OCI-LY3 (cell line): Measurements from ENCODE around the gene REEP1.
"Not testable (repeated sequence)": the region's sequence is repeated elsewhere in the genome, so short reads cannot be mapped to it uniquely, and the experiment has no call there.

ENCODE experiments used
- H2AFZ ChIP-seq: fragments of 200-600, 300-600 bp; shearing (Covaris generic); 2 replicates; pipeline ENCODE4 v1.6.0; 2014; ENCODE audit warnings: antibody characterized with exemption, low read depth, low read length
- H3K27ac ChIP-seq: fragments of 200-600, 300-600 bp; sonication (generic); 2 replicates; pipeline ENCODE4 v1.5.1; 2014; ENCODE audit warnings: mild to moderate bottlenecking, low read length, moderate library complexity, mixed read lengths
- H3K27me3 ChIP-seq: fragments of 200-600, 300-600 bp; sonication (generic); 2 replicates; pipeline ENCODE4 v1.6.1; 2014; ENCODE audit warnings: low read depth, low read length, mixed read lengths
- H3K36me3 ChIP-seq: fragments of 200-600, 300-600 bp; sonication (generic); replicated peaks from 2 replicates; pipeline ENCODE3; 2014; ENCODE audit warnings: low read depth, low read length, mixed read lengths
- H3K4me1 ChIP-seq: fragments of 300-600, 200-600 bp; sonication (generic); 2 replicates; pipeline ENCODE4 v1.6.1; 2014; ENCODE audit warnings: low read length, mixed read lengths
- H3K4me2 ChIP-seq: fragments of 200-600, 300-600 bp; sonication (generic); 2 replicates; pipeline ENCODE4 v1.6.1; 2014; ENCODE audit warnings: low read length, mixed read lengths
- H3K4me3 ChIP-seq: fragments of 300-600, 200-600 bp; sonication (generic); 2 replicates; pipeline ENCODE4 v1.5.1; 2014; ENCODE audit warnings: antibody characterized with exemption, mild to moderate bottlenecking, low read length, moderate library complexity
- H3K79me2 ChIP-seq: fragments of 300-600, 200-600 bp; shearing (Covaris generic); 2 replicates; pipeline ENCODE4 v1.6.1; 2014; ENCODE audit warnings: mild to moderate bottlenecking, low read length, mixed read lengths
- H3K9ac ChIP-seq: fragments of 300-600, 200-600 bp; shearing (Covaris generic); 2 replicates; pipeline ENCODE4 v1.6.0; 2014; ENCODE audit warnings: mild to moderate bottlenecking, low read length, moderate library complexity
- H3K9me3 ChIP-seq: fragments of 200-600, 300-600 bp; shearing (Covaris generic); 2 replicates; pipeline ENCODE4 v1.6.1; 2014; ENCODE audit warnings: low read length, mixed read lengths; ENCODE audit not compliant: insufficient read depth
- H4K20me1 ChIP-seq: fragments of 200-600, 300-600 bp; sonication (generic); 2 replicates; pipeline ENCODE4 v1.6.1; 2016; ENCODE audit warnings: low read length, mixed read lengths; ENCODE audit not compliant: insufficient read depth
- EZH2phosphoT487 ChIP-seq: fragments of 200-600 bp; shearing (Covaris generic); IDR thresholded peaks from 2 replicates; pipeline ENCODE4 v1.6.1; 2018; ENCODE audit warnings: antibody characterized with exemption, mixed run types, low read depth
- TF ChIP-seq, protein P1 (sequence below): fragments of 200-600, 300-600 bp; sonication (generic); IDR thresholded peaks from 2 replicates; pipeline ENCODE4 v1.5.1; 2014; ENCODE audit warnings: antibody characterized with exemption, low read length, low read depth

Gene REEP1

DNA sequence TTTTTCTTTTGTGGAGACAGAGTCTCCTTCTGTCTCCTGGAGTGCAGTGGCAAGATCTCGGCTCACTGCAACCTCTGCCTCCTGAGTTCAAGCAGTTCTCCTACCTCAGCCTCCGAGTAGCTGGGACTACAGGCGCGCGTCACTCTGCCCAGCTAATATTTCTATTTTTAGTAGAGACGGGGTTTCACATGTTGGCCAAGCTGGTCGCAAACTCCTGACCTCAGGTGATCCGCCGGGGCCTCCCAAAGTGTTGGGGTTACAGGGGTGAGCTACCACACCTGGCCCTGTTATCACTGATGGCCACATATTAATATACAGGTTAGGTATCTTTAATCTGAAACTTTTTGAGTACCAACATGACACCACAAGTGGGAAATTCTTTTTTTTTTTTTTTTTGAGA, 134.7 kb downstream of the REEP1 start:
- Histone ChIP-seq H3K9ac (no peak overlapping the region), H3K27me3 (no peaks in the 10 kb centered on the region), H3K79me2 (peaks cover 48% of the 10 kb centered on the region), H3K4me1 (peaks cover 9% of the 10 kb centered on the region), H3K4me2 (no peak overlapping the region), H3K27ac (no peak overlapping the region), H3K9me3 (no peaks in the 10 kb centered on the region), H2AFZ (no peak overlapping the region), H3K4me3 (no peak overlapping the region), H4K20me1 (no peaks in the 10 kb centered on the region), H3K36me3 (peaks cover 6% of the 10 kb centered on the region)
- TF ChIP-seq EZH2phosphoT487: no peak
- TF ChIP-seq, protein P1, sequence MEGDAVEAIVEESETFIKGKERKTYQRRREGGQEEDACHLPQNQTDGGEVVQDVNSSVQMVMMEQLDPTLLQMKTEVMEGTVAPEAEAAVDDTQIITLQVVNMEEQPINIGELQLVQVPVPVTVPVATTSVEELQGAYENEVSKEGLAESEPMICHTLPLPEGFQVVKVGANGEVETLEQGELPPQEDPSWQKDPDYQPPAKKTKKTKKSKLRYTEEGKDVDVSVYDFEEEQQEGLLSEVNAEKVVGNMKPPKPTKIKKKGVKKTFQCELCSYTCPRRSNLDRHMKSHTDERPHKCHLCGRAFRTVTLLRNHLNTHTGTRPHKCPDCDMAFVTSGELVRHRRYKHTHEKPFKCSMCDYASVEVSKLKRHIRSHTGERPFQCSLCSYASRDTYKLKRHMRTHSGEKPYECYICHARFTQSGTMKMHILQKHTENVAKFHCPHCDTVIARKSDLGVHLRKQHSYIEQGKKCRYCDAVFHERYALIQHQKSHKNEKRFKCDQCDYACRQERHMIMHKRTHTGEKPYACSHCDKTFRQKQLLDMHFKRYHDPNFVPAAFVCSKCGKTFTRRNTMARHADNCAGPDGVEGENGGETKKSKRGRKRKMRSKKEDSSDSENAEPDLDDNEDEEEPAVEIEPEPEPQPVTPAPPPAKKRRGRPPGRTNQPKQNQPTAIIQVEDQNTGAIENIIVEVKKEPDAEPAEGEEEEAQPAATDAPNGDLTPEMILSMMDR: no peak

DNA sequence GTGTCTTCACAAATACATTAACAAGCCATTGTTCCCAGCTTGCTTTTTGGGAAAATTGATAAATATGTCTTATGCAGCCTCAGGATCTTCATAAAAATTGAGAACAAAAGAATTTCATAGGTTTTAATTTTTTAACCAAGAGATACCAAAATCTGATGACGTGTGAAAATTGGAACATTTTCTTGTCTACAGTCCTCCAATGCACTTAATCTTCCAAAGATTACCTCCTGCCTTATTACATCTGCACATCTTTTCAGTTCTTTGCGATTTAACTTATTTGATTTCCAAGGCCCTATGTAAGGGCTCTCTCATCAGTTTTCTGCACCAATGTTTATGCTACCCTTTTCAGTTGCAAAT, 135.1 kb downstream of the REEP1 start:
- no peak overlapping the region for H3K4me3 ChIP-seq
- H3K9ac ChIP-seq: no peak overlapping the region
- no peak overlapping the region for H2AFZ ChIP-seq
- TF ChIP-seq, protein P1: no peak
- TF ChIP-seq EZH2phosphoT487: no peak
- H3K27ac ChIP-seq: no peak overlapping the region
- H3K4me1 ChIP-seq: peaks cover 9% of the 10 kb centered on the region
- H3K27me3 ChIP-seq: no peaks in the 10 kb centered on the region
- H4K20me1 ChIP-seq: no peaks in the 10 kb centered on the region
- H3K79me2 ChIP-seq: peaks cover 48% of the 10 kb centered on the region
- no peak overlapping the region for H3K4me2 ChIP-seq
- peaks cover 6% of the 10 kb centered on the region for H3K36me3 ChIP-seq
- H3K9me3 ChIP-seq: no peaks in the 10 kb centered on the region

DNA sequence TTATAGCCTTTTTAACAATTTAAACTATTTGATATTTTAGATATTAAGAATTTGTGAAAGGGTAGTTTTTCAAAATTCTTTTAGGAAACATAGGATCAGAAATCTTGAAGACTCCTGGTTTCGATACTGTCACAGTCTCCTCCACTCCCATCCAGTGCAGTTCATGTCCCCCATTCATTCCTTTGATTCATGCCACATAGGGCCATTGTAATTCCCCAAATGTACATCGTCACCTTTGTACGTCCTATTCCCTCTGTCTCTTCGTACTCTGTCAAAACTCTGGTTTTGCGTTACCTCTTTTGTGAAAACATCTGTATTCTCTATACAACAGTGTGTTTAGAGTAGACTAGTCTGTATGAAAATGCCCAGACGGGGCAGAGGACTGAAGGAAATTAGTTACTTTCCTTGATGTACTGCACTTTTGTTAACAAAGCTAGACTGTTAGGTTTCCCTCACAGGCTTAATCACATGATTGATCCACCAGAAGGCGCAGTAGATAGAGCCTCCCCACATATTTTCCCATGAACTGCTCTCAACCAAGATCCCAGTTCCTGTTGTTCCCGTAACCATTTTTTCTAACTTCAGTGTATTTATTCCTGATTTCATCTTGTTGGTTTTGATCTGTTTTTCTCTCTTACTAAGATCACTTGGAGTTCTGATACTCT, 135.6 kb downstream of the REEP1 start:
- H3K27ac ChIP-seq: no peak overlapping the region
- peaks cover 6% of the 10 kb centered on the region for H3K36me3 ChIP-seq
- H3K9ac ChIP-seq: no peak overlapping the region
- no peak overlapping the region for H3K4me2 ChIP-seq
- no peaks in the 10 kb centered on the region for H4K20me1 ChIP-seq
- no peaks in the 10 kb centered on the region for H3K9me3 ChIP-seq
- H3K4me3 ChIP-seq: no peak overlapping the region
- peaks cover 48% of the 10 kb centered on the region for H3K79me2 ChIP-seq
- no peak overlapping the region for H2AFZ ChIP-seq
- H3K27me3 ChIP-seq: no peaks in the 10 kb centered on the region
- H3K4me1 ChIP-seq: peaks cover 9% of the 10 kb centered on the region
- TF ChIP-seq, protein P1: no peak
- TF ChIP-seq EZH2phosphoT487: no peak

DNA sequence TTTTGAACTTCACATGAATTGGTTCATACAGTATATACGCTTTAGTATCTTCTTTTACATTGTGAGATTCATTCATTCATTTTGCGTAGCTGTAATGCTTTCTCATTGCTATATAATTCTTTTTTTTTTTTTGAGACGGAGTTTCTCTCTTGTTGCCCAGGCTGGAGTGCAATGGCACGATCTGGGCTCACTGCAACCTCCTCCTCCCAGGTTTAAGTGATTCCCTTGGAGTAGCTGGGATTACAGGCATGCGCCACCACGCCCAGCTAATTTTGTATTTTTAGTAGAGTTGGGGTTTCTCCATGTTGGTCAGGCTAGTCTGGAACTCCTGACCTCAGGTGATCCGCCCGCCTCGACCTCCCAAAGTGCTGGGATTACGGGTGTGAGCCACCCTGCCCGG, 136.9 kb downstream of the REEP1 start:
- H3K36me3 ChIP-seq, H3K4me1 ChIP-seq, H3K27ac ChIP-seq, H2AFZ ChIP-seq, H4K20me1 ChIP-seq, H3K9me3 ChIP-seq, H3K27me3 ChIP-seq: not testable (repeated sequence)
- H3K4me3 ChIP-seq: peak overlapping the region; percentile 92
- 0 out of 2 replicates have a peak overlapping the region, but pooled peaks have one; percentile 80 for H3K9ac ChIP-seq
- peaks cover 54% of the 10 kb centered on the region for H3K79me2 ChIP-seq
- H3K4me2 ChIP-seq: peak overlapping the region; percentile 75
